Osteocyte (in vitro differentiated cells): ENCODE measurements around the gene COG8. TPM values are rescaled to one million over a fixed set of nuclear protein-coding genes. Genes with fewer than 3 reads are reported as not detected.

ENCODE experiments used
- DNase-seq: peaks from one replicate; pipeline ENCODE4 v3.0.0; 2021; ENCODE audit warnings: mixed read lengths; ENCODE audit not compliant: unreplicated experiment; ENCODE audit errors: extremely low spot score
- H3K27ac Mint-ChIP-seq: one replicate; pipeline ENCODE4 v1.8.0; 2021; ENCODE audit warnings: mild to moderate bottlenecking, mixed read lengths; ENCODE audit not compliant: unreplicated experiment
- H3K27me3 Mint-ChIP-seq: one replicate; pipeline ENCODE4 v1.8.0; 2021; ENCODE audit warnings: mixed read lengths; ENCODE audit not compliant: unreplicated experiment
- H3K36me3 Mint-ChIP-seq: one replicate; pipeline ENCODE4 v1.8.0; 2021; ENCODE audit warnings: mixed read lengths; ENCODE audit not compliant: unreplicated experiment
- H3K4me1 Mint-ChIP-seq: one replicate; pipeline ENCODE4 v1.8.0; 2021; ENCODE audit warnings: mixed read lengths; ENCODE audit not compliant: unreplicated experiment
- H3K4me3 Mint-ChIP-seq: one replicate; pipeline ENCODE4 v1.8.0; 2021; ENCODE audit warnings: mild to moderate bottlenecking, moderate library complexity, mixed read lengths; ENCODE audit not compliant: unreplicated experiment
- H3K9me3 Mint-ChIP-seq: one replicate; pipeline ENCODE4 v1.8.0; 2021; ENCODE audit warnings: mixed read lengths; ENCODE audit not compliant: unreplicated experiment
- CTCF ChIP-seq: fragments of 200-600 bp; sonication (generic); IDR thresholded peaks from 2 replicates; pipeline ENCODE4 v1.5.0; 2021; ENCODE audit warnings: antibody characterized with exemption, mild to moderate bottlenecking, moderate library complexity
- total RNA-seq: library from RNA; stranded (reverse); gene quantifications from 2 replicates; pipeline ENCODE4 v1.2.1, GENCODE V29; 2021

COG8 gene
- total RNA-seq, 1 donor from 2014 or later: 52.3 TPM

- no peak overlapping the region for H3K4me3 Mint-ChIP-seq
- peaks cover 41% of the 10 kb centered on the region for H3K36me3 Mint-ChIP-seq
- TF ChIP-seq CTCF: no peak
- H3K4me1 Mint-ChIP-seq: no peaks in the 10 kb centered on the region
- H3K9me3 Mint-ChIP-seq: no peaks in the 10 kb centered on the region
- DNase-seq: no peak
- no peaks in the 10 kb centered on the region for H3K27me3 Mint-ChIP-seq
- no peak overlapping the region for H3K27ac Mint-ChIP-seq
These were observed 32.2 kb upstream of the COG8 start for GRCh38 chr16:69371564-69371963.

- TF ChIP-seq CTCF: no peak
These were observed 29.5 kb upstream of the COG8 start for GRCh38 chr16:69368866-69369265.

GRCh38 chr16:69367980-69368379 is 28.6 kb upstream of the COG8 start:
- Mint-ChIP-seq H3K4me1 (no peaks in the 10 kb centered on the region), H3K27me3 (no peaks in the 10 kb centered on the region), H3K36me3 (peaks cover 52% of the 10 kb centered on the region), H3K27ac (no peak overlapping the region), H3K4me3 (no peak overlapping the region), H3K9me3 (no peaks in the 10 kb centered on the region)
- no peak for TF ChIP-seq CTCF
- no peak for DNase-seq

More at GRCh38 chr16:69368866-69369265, 29.5 kb upstream of the COG8 start:
- no peak overlapping the region for H3K27ac Mint-ChIP-seq
- H3K4me3 Mint-ChIP-seq: no peak overlapping the region
- no peaks in the 10 kb centered on the region for H3K27me3 Mint-ChIP-seq
- H3K9me3 Mint-ChIP-seq: no peaks in the 10 kb centered on the region
- H3K36me3 Mint-ChIP-seq: peaks cover 48% of the 10 kb centered on the region
- no peaks in the 10 kb centered on the region for H3K4me1 Mint-ChIP-seq
- DNase-seq: no peak

DNA sequence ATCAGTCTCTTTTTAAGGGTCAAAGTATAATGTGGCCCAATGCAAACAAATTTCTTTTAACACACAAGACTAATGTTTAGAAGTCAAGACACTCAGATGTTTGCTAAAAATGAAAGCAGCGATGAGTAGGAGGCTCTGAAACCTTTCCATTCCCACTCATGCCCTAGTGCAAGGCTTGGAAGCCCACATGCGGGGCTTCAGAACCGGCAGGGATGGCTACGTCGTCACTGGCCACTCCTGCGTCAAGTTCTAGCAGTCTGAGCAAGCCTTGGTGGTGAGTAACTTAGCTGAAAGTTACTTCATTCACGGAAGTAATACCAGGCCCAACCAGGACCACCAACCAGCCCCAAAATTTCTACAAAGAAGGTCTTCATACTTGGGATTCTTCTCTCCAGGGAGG is 27.1 kb upstream of the COG8 start:
- Mint-ChIP-seq H3K9me3 (no peaks in the 10 kb centered on the region), H3K27ac (no peak overlapping the region), H3K27me3 (no peaks in the 10 kb centered on the region), H3K36me3 (peaks cover 49% of the 10 kb centered on the region), H3K4me1 (no peaks in the 10 kb centered on the region), H3K4me3 (no peak overlapping the region)
- DNase-seq: no peak
- TF ChIP-seq CTCF: no peak

DNA sequence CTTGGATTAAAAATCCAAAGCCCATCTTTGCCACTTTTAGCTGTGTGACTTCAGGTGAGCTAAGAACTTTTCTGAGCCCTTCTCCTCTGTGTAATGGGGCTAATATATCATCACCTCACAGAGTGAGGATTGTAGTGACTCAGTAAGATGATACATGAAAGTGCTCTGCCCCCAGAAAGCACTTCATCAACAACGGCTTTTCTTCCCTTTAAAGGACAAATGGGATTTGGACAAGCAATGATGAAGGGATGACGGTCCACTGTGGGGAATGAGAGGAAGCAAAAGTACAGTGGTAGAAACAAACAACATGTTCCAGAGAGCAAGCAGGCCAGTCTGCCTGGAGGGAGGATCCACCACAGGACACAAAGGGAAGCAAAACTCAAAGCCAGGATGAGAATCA is 26.5 kb upstream of the COG8 start:
- Mint-ChIP-seq H3K4me1 (no peaks in the 10 kb centered on the region), H3K27me3 (no peaks in the 10 kb centered on the region), H3K36me3 (peaks cover 47% of the 10 kb centered on the region), H3K4me3 (no peak overlapping the region), H3K27ac (no peak overlapping the region), H3K9me3 (no peaks in the 10 kb centered on the region)
- DNase-seq: no peak
- no peak for TF ChIP-seq CTCF
